Esophagus squamous epithelium (tissue), 4 donors: Measurements from ENCODE around the gene TUT7.

Experiments used
- POLR2A ChIP-seq, 4 donors: fragments of 450-650 bp; IDR thresholded peaks; one replicate each; pipeline ENCODE4 v1.6.1; 2017; ENCODE audit warnings: antibody characterized with exemption in 4 of 4, mild to moderate bottlenecking in 4 of 4, moderate library complexity in 3 of 4
- TF ChIP-seq, protein P1 (sequence below), 6 experiments: fragments of 450-650 bp in 4 of 6; fragments of 200-600 bp in 2 of 6; sonication (generic) in 2 of 6; IDR thresholded peaks; one replicate each; pipeline ENCODE4 v1.5.1; 2016 to 2019; ENCODE audit warnings: antibody characterized with exemption in 6 of 6, mild to moderate bottlenecking in 4 of 6, moderate library complexity in 4 of 6

DNA sequence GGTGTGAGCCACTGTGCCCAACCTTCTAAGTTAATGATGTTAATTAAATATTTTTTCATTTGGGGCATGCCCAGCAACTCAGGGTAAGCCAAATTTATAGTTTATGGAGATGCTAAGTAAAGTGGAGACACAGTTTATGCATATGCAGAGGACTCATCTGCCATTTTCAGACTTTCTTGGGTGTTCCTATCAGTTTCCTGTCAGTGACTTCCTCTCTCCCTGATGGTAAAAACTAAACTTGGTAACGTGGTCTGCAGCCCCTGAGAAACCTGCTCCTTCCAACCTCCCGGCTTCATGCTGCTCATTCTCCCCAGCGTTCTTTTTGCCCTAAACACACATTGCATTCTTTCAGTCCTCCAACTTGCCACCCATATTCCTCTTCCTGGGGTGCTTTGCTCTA, 48.4 kb upstream of the TUT7 start:
- TF ChIP-seq, protein P1, sequence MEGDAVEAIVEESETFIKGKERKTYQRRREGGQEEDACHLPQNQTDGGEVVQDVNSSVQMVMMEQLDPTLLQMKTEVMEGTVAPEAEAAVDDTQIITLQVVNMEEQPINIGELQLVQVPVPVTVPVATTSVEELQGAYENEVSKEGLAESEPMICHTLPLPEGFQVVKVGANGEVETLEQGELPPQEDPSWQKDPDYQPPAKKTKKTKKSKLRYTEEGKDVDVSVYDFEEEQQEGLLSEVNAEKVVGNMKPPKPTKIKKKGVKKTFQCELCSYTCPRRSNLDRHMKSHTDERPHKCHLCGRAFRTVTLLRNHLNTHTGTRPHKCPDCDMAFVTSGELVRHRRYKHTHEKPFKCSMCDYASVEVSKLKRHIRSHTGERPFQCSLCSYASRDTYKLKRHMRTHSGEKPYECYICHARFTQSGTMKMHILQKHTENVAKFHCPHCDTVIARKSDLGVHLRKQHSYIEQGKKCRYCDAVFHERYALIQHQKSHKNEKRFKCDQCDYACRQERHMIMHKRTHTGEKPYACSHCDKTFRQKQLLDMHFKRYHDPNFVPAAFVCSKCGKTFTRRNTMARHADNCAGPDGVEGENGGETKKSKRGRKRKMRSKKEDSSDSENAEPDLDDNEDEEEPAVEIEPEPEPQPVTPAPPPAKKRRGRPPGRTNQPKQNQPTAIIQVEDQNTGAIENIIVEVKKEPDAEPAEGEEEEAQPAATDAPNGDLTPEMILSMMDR (IDR thresholded peaks at IDR 0.05) = no peak
- no peak for TF ChIP-seq POLR2A (IDR thresholded peaks at IDR 0.05)
